HL-60 (cell line): ENCODE measurements around the gene S100A3.

Experiments used
- DNase-seq, 2 experiments: peaks; one replicate each; pipeline ENCODE4 v3.0.0-alpha.2; 2010 to 2020; ENCODE audit warnings: low read depth in 1 of 2, low spot score in 1 of 2
- H3K27ac ChIP-seq: fragments of 250-450 bp; sonication (Bioruptor Pico); replicated peaks from 2 replicates; pipeline ENCODE4 v1.5.1; 2020; ENCODE audit warnings: mild to moderate bottlenecking, moderate library complexity
- H3K27me3 ChIP-seq: fragments of 250-450 bp; sonication (Bioruptor Pico); 2 replicates; pipeline ENCODE4 v1.5.1; 2021; ENCODE audit warnings: mild to moderate bottlenecking, moderate library complexity; ENCODE audit not compliant: insufficient read depth, poor library complexity, severe bottlenecking
- H3K4me3 ChIP-seq: replicated peaks from 2 replicates; pipeline ENCODE4 v1.5.1; 2011; ENCODE audit warnings: mild to moderate bottlenecking, control low read depth, low read length; ENCODE audit not compliant: insufficient read depth
- GABPA ChIP-seq: IDR thresholded peaks from 2 replicates; pipeline ENCODE4 v1.6.1; 2012; ENCODE audit warnings: low read depth
- POLR2AphosphoS5 ChIP-seq: IDR thresholded peaks from 2 replicates; pipeline ENCODE4 v1.6.1; 2012; ENCODE audit warnings: low read depth
- REST ChIP-seq: IDR thresholded peaks from 2 replicates; pipeline ENCODE4 v1.6.1; 2012; ENCODE audit warnings: low read depth; ENCODE audit not compliant: insufficient replicate concordance
- SPI1 ChIP-seq: IDR thresholded peaks from 2 replicates; pipeline ENCODE4 v1.6.1; 2012; ENCODE audit warnings: low read depth, mild to moderate bottlenecking, borderline replicate concordance
- TF ChIP-seq, protein P1 (sequence below): IDR thresholded peaks from one replicate; pipeline ENCODE4 v1.5.1; 2011; ENCODE audit warnings: low read length, control low read depth, inconsistent platforms; ENCODE audit not compliant: insufficient read depth

The S100A3 gene

GRCh38 chr1:153552335-153552734 lies 3.3 kb upstream of the S100A3 start:
- TF ChIP-seq, protein P1, sequence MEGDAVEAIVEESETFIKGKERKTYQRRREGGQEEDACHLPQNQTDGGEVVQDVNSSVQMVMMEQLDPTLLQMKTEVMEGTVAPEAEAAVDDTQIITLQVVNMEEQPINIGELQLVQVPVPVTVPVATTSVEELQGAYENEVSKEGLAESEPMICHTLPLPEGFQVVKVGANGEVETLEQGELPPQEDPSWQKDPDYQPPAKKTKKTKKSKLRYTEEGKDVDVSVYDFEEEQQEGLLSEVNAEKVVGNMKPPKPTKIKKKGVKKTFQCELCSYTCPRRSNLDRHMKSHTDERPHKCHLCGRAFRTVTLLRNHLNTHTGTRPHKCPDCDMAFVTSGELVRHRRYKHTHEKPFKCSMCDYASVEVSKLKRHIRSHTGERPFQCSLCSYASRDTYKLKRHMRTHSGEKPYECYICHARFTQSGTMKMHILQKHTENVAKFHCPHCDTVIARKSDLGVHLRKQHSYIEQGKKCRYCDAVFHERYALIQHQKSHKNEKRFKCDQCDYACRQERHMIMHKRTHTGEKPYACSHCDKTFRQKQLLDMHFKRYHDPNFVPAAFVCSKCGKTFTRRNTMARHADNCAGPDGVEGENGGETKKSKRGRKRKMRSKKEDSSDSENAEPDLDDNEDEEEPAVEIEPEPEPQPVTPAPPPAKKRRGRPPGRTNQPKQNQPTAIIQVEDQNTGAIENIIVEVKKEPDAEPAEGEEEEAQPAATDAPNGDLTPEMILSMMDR, result no peak
- TF ChIP-seq POLR2AphosphoS5 (no peak), GABPA (no peak)
- no peak for DNase-seq
- Histone ChIP-seq H3K27ac (no peak overlapping the region), H3K4me3 (no peak overlapping the region), H3K27me3 (no peaks in the 10 kb centered on the region)

GRCh38 chr1:153550827-153551500 lies 1.9 kb upstream of the S100A3 start:
- DNase-seq, result peak in 1 of 2 experiments; percentile 78
- H3K4me3 ChIP-seq, result no peak overlapping the region
- H3K27ac ChIP-seq, result peak overlapping the region; percentile 46
- H3K27me3 ChIP-seq, result no peaks in the 10 kb centered on the region
- no peak for TF ChIP-seq POLR2AphosphoS5
- peak; percentile 57 for TF ChIP-seq SPI1

DNA sequence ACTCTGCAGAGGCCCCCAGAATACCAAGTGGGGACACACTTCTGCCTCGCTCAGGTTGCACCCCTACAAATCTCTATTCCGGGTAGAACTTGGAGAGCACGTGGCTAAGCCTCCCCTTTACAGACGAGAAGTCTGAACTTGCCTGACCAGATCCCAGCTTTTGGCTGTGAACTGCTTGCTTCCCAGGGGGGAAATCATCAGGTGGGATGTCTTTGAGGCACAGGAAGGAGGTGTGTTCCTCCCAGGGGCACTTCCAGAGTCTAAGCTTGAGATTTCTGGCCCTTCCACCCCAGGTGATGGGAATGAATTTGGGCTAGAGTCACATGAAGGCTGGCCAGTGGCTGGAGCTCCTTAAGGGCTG lies 1.3 kb upstream of the S100A3 start:
- no peaks in the 10 kb centered on the region for H3K27me3 ChIP-seq
- H3K27ac ChIP-seq, result peak overlapping the region; percentile 46
- DNase-seq, result no peak
- no peak overlapping the region for H3K4me3 ChIP-seq
- no peak for TF ChIP-seq GABPA
- TF ChIP-seq SPI1, result no peak
- TF ChIP-seq POLR2AphosphoS5, result no peak
- TF ChIP-seq REST, result no peak
- TF ChIP-seq, protein P1, result no peak

GRCh38 chr1:153549741-153550397 lies 811 bp upstream of the S100A3 start:
- Histone ChIP-seq H3K27me3 (no peaks in the 10 kb centered on the region), H3K4me3 (no peak overlapping the region), H3K27ac (no peak overlapping the region)
- DNase-seq, result no peak
- TF ChIP-seq GABPA (no peak), REST (no peak), SPI1 (no peak), POLR2AphosphoS5 (no peak)
- TF ChIP-seq, protein P1, result no peak
